GM18519 (cell line): ENCODE results near the gene FHIT.
A peak's percentile ranks its signal among the peaks of the same experiment; 100 is the strongest.
"Not testable (repeated sequence)": the region's sequence is repeated elsewhere in the genome, so short reads cannot be mapped to it uniquely, and the experiment has no call there.

Experiments used
- ATAC-seq: cut with Tn5 transposase; IDR thresholded peaks from one replicate; pipeline ENCODE4 v1.9.1; 2021; ENCODE audit warnings: mild to moderate bottlenecking, moderate library complexity; ENCODE audit not compliant: unreplicated experiment, low FRiP score

The FHIT gene

DNA sequence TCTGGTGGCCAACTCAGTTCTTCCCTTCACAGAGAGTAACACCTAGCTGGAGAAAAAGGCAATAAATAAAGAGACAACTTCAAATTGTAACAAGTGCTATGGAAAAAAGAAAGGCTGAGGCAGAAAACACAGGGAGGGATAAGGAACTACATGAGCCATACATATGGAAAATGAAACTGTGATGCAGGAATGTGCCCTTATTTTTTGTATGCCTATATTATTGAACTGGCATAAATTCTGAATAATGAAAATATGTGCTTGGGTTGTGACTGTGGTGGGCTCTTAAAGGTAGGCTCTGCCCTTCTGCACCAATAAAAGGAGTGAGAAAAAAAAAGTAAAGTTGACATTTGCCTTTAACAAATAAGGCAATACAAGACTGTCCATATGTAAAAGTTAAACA is 19.6 kb downstream of the FHIT start:
- no peak for ATAC-seq

DNA sequence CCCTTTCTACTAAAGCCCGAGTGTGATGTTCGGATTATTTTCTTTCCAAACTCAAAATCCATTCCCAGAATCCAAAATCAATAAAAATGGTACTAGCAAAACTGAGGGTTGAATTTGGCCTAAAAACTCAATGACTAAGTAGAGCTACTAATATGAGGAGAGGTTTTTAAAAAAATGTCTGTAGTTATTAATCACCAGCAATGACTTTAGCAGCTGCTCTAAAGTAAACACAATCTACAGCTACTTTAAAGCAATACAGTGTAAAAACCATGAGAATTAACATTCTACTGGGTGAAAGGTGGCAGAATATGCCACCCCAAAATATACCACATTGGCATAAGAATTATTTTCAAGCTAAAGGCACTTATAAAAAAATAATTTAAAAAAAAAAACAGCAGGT is 23.5 kb downstream of the FHIT start:
- ATAC-seq = no peak

DNA sequence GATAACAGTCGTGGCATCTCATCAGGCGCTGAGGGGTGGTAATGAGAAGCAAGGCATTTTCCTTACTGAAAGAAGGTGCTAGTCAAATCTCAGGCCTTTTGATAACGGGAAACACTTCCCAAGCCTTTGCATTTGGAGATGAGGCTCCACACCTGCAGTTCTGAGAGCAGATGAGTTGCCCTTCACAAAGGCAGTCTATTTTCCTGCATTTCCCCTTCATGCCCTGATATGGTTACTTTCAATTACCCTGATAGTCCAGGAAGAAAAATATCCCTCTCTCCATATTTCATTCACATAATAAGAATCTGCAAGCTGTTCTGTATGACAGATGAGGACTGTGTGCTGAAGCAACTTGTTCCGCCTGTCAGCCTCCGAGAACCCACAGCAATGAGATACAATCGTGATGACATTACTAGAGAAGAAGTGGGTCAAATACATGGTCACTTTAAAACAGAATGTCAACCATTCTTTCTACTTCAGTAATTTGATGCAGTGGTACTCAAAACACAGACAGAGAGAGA is 25.0 kb downstream of the FHIT start:
- ATAC-seq = no peak

DNA sequence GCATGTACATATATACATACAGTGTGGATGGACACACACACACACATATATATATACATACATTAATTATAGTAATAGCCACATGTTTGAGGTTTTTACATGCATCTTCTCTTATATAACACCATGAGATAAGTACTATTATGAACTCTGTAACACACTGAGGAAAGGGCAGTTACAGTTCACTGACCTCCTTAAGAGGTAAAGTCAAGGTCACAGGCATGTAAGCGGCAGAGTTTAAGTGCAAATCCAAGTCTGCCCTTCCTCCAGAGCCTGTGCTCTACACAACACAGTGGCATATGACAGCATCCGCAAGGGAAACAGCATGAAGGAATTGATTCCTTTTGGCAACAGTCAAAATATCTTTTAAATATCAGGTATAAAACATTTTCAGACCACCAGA is 26.4 kb downstream of the FHIT start:
- ATAC-seq = no peak

DNA sequence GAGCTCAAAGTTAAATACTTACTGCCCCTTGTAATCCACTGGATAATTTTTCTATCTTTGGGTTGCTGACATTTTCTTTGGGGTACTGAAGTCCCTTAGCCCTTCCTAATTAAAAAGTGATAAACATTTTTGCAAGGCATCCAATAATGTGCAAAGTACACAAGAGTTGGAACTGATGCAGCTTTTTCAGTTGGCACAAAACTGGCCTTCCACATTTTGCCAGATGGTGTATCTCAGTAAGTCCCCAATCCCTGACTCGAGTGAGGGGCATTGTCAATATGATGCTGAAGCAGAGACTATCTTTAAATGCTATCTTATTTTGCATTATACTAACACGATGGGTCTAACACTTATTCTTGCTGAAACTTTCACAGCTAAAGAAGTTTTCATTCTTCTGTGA is 27.8 kb downstream of the FHIT start:
- no peak for ATAC-seq

DNA sequence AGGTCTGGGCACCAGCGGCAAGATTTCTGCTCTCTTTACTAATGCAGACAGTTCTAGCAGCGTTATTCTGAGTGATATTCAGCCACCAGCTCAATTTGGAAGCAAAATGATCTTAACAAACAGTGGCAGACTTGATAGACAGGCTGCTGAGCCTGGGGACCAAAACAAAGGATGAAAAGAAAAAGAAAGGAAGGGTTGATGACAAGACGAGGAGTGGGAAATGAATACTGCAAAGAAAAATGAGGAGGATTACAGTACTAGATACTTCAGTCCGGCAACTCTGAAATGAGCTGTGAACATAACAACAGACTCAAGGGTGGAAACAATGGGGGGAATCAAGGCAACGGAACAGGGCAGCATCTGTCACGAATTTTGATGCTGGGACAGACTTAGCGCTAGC is 28.8 kb downstream of the FHIT start:
- ATAC-seq = no peak

DNA sequence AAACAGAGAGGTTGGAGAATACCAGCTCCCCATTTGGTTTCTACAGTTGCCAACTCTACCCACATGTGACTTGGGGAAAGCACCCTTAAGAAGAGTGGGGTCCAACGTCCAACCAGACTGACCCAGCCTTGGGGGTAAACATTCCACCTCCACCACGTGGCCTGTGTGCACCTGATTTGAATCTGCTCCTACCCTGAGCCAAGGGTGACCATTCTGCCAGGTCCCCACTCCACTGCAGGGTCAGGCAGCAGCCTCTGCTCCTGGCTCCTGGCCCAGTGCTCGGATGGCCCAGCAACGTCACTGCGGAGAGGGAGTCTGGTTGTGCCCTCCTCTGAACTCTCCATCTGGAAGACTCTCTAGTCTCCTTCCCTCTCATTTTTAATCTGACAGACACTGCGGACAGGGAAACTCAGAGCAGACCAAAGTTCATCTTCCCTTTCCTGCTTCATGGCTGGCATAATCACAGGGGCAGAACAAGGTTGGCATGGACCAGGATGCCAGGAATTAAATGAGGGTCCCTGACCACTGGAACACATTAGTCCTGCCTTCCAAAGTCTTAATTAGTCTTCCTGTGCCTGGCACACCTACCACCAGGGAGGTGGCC is 29.4 kb downstream of the FHIT start:
- no peak for ATAC-seq

DNA sequence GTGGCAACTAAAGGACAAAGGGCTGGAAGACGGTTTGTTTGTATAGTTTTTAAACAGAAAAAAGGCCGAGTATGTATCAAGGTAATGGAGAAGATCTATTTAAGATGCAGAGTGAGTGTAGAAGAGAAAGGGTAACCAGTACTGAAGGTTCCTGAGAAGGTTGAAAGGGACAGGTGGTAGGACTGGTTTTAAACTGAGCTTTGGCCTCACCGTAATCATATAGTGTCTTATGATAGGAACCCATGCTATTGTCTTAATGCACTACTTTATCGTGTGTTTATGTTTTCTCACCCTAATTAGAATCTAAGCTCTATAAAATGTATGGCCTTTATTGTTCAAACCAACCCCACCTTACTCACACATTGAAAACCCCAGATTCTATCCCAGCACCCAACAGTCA is 32.7 kb downstream of the FHIT start:
- no peak for ATAC-seq

DNA sequence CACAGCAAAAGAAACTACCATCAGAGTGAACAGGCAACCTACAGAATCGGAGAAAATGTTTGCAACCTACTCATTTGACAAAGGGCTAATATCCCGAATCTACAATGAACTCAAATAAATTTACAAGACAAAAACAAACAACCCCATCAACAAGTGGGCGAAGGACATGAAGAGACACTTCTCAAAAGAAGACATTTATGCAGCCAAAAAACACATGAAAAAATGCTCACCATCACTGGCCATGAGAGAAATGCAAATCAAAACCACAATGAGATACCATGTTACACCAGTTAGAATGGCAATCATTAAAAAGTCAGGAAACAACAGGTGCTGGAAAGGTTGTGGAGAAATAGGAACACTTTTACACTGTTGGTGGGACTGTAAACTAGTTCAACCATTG is 35.1 kb downstream of the FHIT start:
- not testable (repeated sequence) for ATAC-seq

DNA sequence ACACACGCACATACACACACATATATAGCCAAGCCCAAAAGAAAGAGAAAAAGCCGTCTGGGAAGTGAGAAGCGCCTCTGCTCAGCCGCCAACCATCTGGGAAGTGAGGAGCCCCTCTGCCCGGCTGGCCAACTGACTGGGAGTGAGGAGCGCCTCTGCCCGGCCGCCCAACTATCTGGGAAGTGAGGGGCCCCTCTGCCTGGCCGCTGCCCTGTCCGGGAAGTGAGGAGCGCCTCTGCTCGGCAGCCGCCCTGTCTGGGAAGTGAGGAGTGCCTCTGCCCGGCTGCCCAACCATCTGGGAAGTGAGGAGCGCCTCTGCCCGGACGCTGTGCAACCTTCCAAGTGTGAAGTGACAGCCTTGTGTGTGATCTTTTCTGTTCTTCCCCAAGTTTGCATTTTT is 49.2 kb downstream of the FHIT start:
- ATAC-seq = no peak

DNA sequence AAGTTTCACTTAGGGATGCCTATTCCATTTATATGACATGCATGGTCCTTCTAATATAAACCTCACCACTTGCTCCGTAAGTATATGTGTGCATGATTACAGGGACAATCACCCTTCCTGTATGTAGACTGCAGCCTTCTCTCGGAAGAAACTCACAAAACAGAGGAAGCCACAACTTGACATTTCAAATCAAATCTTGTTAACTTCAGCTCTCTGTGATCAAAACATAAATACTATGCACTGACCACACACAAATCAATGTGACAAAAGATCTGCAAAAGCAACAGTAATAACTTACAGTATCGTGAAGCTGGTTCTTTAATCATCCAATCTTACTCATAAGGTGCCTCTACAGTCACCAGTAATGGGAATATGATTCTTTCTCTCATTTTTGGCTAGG is 50.2 kb downstream of the FHIT start:
- no peak for ATAC-seq

DNA sequence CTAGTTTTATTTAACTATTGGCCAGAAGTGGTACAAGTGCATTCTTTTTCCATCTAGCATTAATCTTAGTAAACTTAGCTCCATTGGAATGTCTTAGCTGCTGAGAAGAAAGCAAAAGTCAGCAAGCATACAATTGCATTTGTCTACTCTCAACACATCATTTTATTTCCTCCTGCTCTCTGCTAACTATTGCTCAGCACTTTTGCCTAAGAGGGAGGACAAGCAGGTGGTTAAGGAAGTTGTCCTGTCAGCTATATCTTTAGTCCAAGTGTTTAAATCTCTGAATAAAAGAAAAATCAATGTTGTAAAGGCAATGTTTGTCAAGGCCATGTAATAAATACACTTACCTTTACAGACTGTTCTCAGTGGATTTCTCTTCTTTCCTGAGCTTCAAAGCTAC is 51.0 kb downstream of the FHIT start:
- ATAC-seq = no peak

DNA sequence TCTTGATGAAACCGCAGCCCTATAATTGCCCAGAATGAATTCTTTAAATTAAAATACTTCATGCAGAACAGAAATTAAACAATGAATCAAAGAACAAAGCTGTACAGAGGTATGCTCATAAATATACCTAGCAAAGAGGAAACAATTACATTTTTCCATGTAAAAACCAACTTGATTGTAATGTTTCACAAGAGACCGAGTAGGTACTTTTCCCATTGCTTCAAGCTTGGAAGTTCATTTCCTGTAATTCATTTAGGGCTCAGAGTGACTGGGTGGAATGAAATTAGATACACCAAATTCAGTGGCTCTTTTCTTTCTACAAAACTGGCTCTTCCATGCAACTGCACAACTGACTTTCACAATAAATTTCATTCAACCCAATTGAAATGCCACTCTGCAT is 51.4 kb downstream of the FHIT start:
- ATAC-seq = no peak

DNA sequence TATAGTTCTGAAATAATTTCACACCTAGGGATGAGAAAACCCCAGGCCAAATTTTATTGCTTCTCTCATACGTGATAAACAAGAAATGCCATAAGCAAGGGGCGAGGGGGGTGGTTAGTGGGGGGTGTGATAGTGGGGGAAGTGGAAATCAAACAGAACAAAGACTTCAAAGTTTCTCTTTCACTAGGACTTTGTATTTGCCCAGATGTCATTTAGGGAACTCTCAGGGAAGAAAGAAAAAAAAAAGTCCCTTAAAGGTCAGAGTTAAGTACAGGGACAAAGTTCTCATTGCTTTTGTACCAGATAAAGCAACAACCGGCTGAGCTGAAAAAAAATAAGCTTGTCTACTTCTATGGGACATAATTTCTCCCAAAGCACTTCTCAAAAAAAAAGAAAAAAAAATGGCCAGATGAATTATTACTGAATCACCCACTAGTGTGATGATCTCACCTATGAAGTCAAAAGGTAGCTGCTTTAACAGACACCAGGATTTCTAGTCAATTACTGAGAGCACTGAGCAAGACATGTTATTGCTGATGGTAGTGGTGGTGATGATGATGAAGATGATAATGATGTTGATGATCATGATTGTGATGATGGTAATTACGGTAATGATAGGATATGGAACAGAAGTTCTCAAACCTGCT is 56.2 kb downstream of the FHIT start:
- ATAC-seq = no peak

DNA sequence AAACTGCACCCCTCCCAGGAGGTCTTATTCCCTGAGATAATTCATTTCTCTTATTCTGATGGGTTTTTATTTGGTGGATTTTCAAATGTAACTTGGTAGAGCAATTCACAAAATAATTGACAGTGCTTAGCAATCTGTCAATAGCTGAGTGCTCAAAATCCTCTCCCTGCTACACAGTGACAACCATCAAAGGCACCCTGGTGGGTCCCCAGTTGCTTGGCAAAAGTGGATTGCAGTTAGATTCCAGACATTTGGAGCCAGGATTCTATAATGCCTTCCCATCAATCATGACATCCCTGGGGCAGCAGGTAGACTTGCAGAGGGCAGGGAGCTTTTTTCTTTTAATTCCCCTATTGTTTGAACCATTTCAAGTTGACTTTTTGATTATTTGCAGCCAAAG is 59.0 kb downstream of the FHIT start:
- no peak for ATAC-seq

DNA sequence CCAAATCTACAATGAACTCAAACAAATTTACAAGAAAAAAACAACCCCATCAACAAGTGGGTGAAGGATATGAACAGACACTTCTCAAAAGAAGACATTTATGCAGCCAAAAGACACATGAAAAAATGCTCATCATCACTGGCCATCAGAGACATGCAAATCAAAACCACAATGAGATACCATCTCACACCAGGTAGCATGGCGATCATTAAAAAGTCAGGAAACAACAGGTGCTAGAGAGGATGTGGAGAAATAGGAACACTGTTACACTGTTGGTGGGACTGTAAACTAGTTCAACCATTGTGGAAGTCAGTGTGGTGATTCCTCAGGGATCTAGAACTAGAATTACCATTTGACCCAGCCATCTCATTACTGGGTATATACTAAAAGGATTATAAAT is 61.0 kb downstream of the FHIT start:
- not testable (repeated sequence) for ATAC-seq

DNA sequence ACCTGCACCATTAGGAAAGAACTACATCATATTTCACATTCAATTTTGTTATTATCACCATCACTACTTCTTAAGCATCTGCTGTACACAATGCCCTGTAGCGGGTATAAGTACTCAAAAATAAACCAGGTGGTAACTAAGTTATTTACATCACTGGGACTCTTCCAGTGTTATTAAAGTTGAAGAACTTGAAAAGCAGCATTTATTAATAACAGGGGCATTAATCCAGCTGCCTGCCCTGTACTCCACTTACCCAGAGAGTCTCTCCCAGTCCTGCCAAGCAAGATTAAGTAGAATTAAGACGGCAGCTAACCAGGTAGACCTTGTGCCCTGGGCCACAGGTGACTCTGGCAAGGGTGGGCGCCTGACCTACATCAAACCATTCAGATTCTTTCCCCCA is 65.2 kb downstream of the FHIT start:
- ATAC-seq = no peak

DNA sequence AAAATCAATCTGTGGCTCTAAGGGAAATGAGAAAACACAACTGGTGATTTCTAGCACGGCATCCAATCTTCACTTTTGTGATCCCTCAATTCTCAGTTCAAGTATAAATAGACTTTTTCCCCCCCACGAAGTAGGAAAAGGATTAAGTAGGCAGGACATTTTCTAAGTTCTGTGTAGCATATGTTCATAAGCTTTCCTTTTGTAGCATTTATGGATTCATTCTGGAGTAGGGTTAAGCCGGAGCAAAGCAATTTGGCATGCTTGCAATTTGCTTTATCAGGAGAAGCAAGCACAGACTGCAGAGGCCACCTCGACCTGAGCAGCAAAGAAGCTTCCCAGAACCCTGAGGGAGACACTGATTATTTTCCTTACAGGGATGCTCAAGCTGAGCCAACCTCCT is 66.3 kb downstream of the FHIT start:
- no peak for ATAC-seq

DNA sequence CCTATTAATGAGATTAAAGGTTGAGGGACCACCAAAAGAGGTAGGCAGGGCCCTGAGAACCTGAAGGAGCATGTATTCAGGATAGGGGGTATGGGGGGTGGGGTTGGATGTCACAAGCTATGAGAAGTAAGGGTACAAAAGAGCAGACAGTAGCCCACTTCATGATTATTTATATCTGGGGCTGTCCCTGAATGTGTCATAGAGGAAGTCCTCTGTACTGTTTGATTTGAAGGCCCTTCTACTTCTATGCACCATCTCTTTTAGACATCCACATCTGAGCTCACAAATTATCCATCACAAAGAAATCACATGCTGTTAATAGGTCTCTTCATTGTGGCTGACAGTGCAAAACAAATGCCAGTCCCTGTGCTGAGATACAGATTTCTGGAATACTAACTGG is 68.6 kb downstream of the FHIT start:
- no peak for ATAC-seq

DNA sequence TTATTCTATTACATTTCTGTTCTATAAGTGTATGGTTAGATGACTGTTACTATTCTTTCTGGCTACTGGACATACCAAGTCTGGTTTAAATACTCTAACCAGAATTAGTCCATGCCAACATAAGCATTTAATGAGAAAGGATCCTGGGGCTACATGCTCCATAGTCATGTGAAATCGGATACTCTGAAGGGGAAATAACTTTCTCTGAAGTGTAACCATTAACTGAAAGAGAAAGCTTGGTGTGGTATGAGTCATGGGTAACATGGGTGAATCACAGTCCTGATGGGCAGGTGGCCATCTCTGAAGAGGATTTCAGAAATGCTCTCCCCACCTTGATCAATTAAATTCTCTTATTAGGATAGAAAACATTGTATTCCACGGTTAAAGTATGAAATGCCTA is 69.4 kb downstream of the FHIT start:
- ATAC-seq = peak; percentile 98

DNA sequence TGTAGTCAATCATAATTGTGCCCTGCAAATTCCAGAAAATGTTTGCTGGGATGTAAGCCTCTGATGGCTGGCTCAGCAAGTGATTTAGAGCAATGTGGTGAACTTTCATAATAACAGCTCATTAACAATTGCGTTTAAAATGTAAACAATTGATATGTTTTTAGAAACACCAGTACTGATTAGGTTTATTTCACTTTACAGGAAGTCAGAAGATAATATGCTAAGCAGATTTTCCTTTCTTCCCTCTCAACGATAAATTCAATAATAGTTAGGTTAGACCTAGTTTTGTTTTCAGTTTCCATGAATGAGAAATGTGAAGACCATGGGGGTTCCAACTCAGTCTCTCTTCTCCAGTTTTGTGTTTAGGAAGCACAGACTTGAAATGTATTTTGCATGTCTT is 71.0 kb downstream of the FHIT start:
- no peak for ATAC-seq

DNA sequence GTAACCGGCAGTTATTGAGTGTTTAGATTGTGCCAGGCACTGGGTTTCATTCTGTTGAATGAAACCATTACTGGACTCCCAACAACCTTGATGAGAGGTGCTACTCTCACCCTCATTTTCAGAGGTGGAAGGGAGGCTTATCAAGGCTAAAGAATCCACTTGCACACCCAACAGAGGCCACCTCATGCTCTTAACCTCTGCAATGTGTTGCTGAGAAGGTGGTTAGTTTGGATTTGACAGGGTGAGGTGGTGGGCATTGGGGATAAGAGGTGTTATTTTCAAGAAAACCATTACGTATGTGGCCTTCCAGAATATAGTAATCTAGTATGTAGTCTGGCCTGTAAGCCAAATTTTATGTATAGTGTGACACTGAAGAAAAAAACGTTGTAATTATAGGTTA is 73.1 kb downstream of the FHIT start:
- no peak for ATAC-seq

DNA sequence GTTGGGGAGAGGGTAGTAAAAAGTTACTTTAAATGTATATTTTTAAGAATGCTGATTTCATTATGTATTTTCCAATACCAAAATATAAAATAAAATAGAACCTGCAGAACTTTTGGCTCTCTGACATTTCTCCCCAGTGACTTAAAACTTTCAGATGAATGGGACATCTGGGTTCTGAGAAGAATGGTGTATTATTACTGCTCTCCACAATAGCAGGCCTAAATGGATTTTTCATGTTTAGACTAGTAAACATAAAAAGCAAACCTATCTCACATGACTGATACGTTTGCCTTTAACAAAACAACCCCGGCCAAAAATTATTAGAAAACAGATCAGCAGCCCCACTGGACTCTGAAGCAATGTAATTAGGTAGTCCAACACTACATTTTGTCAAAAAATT is 73.8 kb downstream of the FHIT start:
- no peak for ATAC-seq
